ENCODE measurements around the gene RPL36AL. TPM values are rescaled to one million over a fixed set of nuclear protein-coding genes. Genes with fewer than 3 reads are reported as not detected.

RPL36AL gene
- total RNA-seq: 201 and 231 TPM in 2 replicates

GRCh38 chr14:49620182-49621113, at the start of gene RPL36AL, which contains the start of gene MGAT2:
RPL36AL (minus strand) TSS chr14:49620626; CDS start chr14:49619104, 1,522 bp downstream.
MGAT2 (plus strand) TSS chr14:49620799; CDS start chr14:49621269, 470 bp downstream.

GRCh38 chr14:49634547-49635334, 14.3 kb upstream of the RPL36AL start, which contains the start of gene DNAAF2:
DNAAF2 (minus strand) TSS chr14:49635244; CDS start chr14:49635149, 95 bp downstream.

GRCh38 chr14:49598485-49599300, 21.7 kb downstream of the RPL36AL start, which contains the start of gene LRR1:
LRR1 (plus strand) TSS chr14:49598940; CDS start chr14:49599021, 81 bp downstream.

GRCh38 chr14:49585803-49586672, 34.4 kb downstream of the RPL36AL start, which contains the start of gene RPS29:
RPS29 (minus strand) TSS chr14:49586380; CDS start chr14:49586346, 34 bp downstream.

Small RNA genes within 50 kb of the gene (small RNA-seq; reads per million reads assigned to genes)
- not detected for gene AL139099.3
- gene AL139099.4: not detected
- gene RF00019: not detected

Other genes starting within 250 kb of the RPL36AL start
- gene RPS29, start 34.2 kb downstream of the RPL36AL start, total RNA-seq: 3,755 and 4,418 TPM in 2 replicates
- gene LRR1, start 21.7 kb downstream of the RPL36AL start, total RNA-seq: 38.3 and 41.9 TPM in 2 replicates
- 120 and 126 TPM in 2 replicates for gene MGAT2, start 173 bp upstream of the RPL36AL start, total RNA-seq
- 11.3 and 11.7 TPM in 2 replicates for gene DNAAF2, start 14.6 kb upstream of the RPL36AL start, total RNA-seq
- 30.1 and 36.5 TPM in 2 replicates for gene POLE2, start 67.6 kb upstream of the RPL36AL start, total RNA-seq
- 2.0 and 2.4 TPM in 2 replicates for gene KLHDC1, start 72.5 kb upstream of the RPL36AL start, total RNA-seq
- 42.1 and 43.0 TPM in 2 replicates for gene KLHDC2, start 147.5 kb upstream of the RPL36AL start, total RNA-seq
- gene NEMF, start 232.2 kb upstream of the RPL36AL start, total RNA-seq: 87.4 and 94.0 TPM in 2 replicates